ENCODE measurements around the gene ALK. TPM values are rescaled to one million over a fixed set of nuclear protein-coding genes. Genes with fewer than 3 reads are reported as not detected.

ALK gene
- polyA plus RNA-seq, 3 donors, result not detected

- no peak for TF ChIP-seq CTCF (IDR thresholded peaks at IDR 0.05)
- Histone ChIP-seq H3K27ac (ENCODE audit: low read depth in 1 of 2, low read length in 2 of 2) (no peak overlapping the region), H4K20me1 (ENCODE audit: insufficient read depth, low read length) (no peaks in the 10 kb centered on the region), H3K36me3 (replicated peaks in 1 of 2; ENCODE audit: control insufficient read depth in 1 of 2, insufficient read depth in 2 of 2, low read length in 2 of 2) (no peaks in the 10 kb centered on the region), H3K4me3 (replicated peaks in 1 of 3; ENCODE audit: low read depth in 2 of 3, low read length in 3 of 3) (no peak overlapping the region), H3K27me3 (ENCODE audit: control insufficient read depth in 2 of 2, insufficient read depth in 2 of 2, low read length in 2 of 2) (no peaks in the 10 kb centered on the region), H3K79me2 (ENCODE audit: insufficient read depth, low read length) (no peaks in the 10 kb centered on the region), H3K4me2 (replicated peaks; ENCODE audit: extremely low read depth, low read length, poor library complexity, severe bottlenecking) (no peak overlapping the region), H2AFZ (ENCODE audit: insufficient read depth, low read depth, low read length, poor library complexity, severe bottlenecking) (no peak overlapping the region), H3K4me1 (ENCODE audit: control insufficient read depth in 1 of 2, insufficient read depth in 2 of 2, low read length in 2 of 2) (no peaks in the 10 kb centered on the region), H3K9me3 (replicated peaks in 1 of 2; ENCODE audit: control insufficient read depth in 1 of 2, insufficient read depth in 1 of 2, low read length in 2 of 2) (no peaks in the 10 kb centered on the region), H3K9ac (ENCODE audit: insufficient read depth, low read length, poor library complexity, severe bottlenecking) (no peak overlapping the region)
- H3K4me1 Mint-ChIP-seq, result no peaks in the 10 kb centered on the region
- DNase-seq, result no peak
- no peaks in the 10 kb centered on the region for H3K36me3 Mint-ChIP-seq
- H3K9me3 Mint-ChIP-seq, result peaks cover 0 to 3% (median 0%) of the 10 kb centered on the region in 7 donors
- 50% methylated on average over 1 of the region's 3 CpGs for WGBS (ENCODE audit: insufficient coverage)
- intact Hi-C loops (cut with micrococcal nuclease), result no loop called here
- H3K27ac Mint-ChIP-seq, result no peak overlapping the region
- H3K4me3 Mint-ChIP-seq, result no peak overlapping the region
- peaks cover 1 to 5% (median 3%) of the 10 kb centered on the region in 3 donors for H3K27me3 Mint-ChIP-seq (ENCODE audit: low read depth in 3 of 3)
Observed at GRCh38 chr2:29715655-29716054, 205.7 kb downstream of the ALK start.

GRCh38 chr2:29714333-29714732 lies 207.1 kb downstream of the ALK start:
- no peaks in the 10 kb centered on the region for H3K36me3 Mint-ChIP-seq
- H3K9me3 Mint-ChIP-seq, result peaks cover 0 to 3% (median 0%) of the 10 kb centered on the region in 7 donors
- Histone ChIP-seq H3K4me3 (replicated peaks in 1 of 3; ENCODE audit: low read depth in 2 of 3, low read length in 3 of 3) (no peak overlapping the region), H3K27me3 (ENCODE audit: control insufficient read depth in 2 of 2, insufficient read depth in 2 of 2, low read length in 2 of 2) (no peaks in the 10 kb centered on the region), H4K20me1 (ENCODE audit: insufficient read depth, low read length) (no peaks in the 10 kb centered on the region), H3K9ac (ENCODE audit: insufficient read depth, low read length, poor library complexity, severe bottlenecking) (no peak overlapping the region), H3K9me3 (replicated peaks in 1 of 2; ENCODE audit: control insufficient read depth in 1 of 2, insufficient read depth in 1 of 2, low read length in 2 of 2) (no peaks in the 10 kb centered on the region), H2AFZ (ENCODE audit: insufficient read depth, low read depth, low read length, poor library complexity, severe bottlenecking) (no peak overlapping the region), H3K36me3 (replicated peaks in 1 of 2; ENCODE audit: control insufficient read depth in 1 of 2, insufficient read depth in 2 of 2, low read length in 2 of 2) (no peaks in the 10 kb centered on the region), H3K4me2 (replicated peaks; ENCODE audit: extremely low read depth, low read length, poor library complexity, severe bottlenecking) (no peak overlapping the region), H3K27ac (ENCODE audit: low read depth in 1 of 2, low read length in 2 of 2) (no peak overlapping the region), H3K4me1 (ENCODE audit: control insufficient read depth in 1 of 2, insufficient read depth in 2 of 2, low read length in 2 of 2) (no peaks in the 10 kb centered on the region), H3K79me2 (ENCODE audit: insufficient read depth, low read length) (no peaks in the 10 kb centered on the region)
- H3K4me1 Mint-ChIP-seq, result no peaks in the 10 kb centered on the region
- intact Hi-C loops (cut with micrococcal nuclease), result no loop called here
- peaks cover 1 to 5% (median 3%) of the 10 kb centered on the region in 3 donors for H3K27me3 Mint-ChIP-seq (ENCODE audit: low read depth in 3 of 3)
- TF ChIP-seq CTCF (IDR thresholded peaks at IDR 0.05), result no peak
- no peak overlapping the region for H3K4me3 Mint-ChIP-seq
- DNase-seq, result no peak
- 95% methylated on average over 3 of the region's 4 CpGs for WGBS (ENCODE audit: insufficient coverage)
- no peak overlapping the region for H3K27ac Mint-ChIP-seq

Measured in CD14-positive monocyte (primary cell).